ENCODE results near the gene NPC1. TPM values are rescaled to one million over a fixed set of nuclear protein-coding genes. Genes with fewer than 3 reads are reported as not detected.

NPC1 gene
- total and polyA plus RNA-seq, 2 of the 8 experiments (the other 6 are each of a cell fraction or from before 2014, with no cell fraction given), result 34.1 to 39.5 TPM

- H2BK12ac ChIP-seq (ENCODE audit: low read depth, low read length), result no peak overlapping the region
- H3K4me1 ChIP-seq (replicated peaks in 1 of 4; ENCODE audit: control insufficient read depth in 3 of 4, insufficient read depth in 4 of 4, low read length in 3 of 4), result no peaks in the 10 kb centered on the region
- ChIA-PET POLR2A (ENCODE audit: partially characterized antibody) (no interaction called here), CTCF (ENCODE audit: partially characterized antibody) (interaction anchor here (0.7 kb wide), 1 partner anchor 368 kb away, joined by 3 read pairs; no protein-coding TSS in a partner anchor)
- H3K18ac ChIP-seq (ENCODE audit: extremely low read depth, low read length), result no peak overlapping the region
- no peak overlapping the region for H3K4me2 ChIP-seq (ENCODE audit: insufficient read depth in 1 of 2, low read depth in 2 of 2, low read length in 2 of 2)
- FAIRE-seq (no peak), DNase-seq (ENCODE audit: low read depth in 1 of 2, low spot score in 2 of 2) (no peak)
- no peaks in the 10 kb centered on the region for H3K9me3 ChIP-seq (ENCODE audit: insufficient read depth in 2 of 2, low read depth in 1 of 2, low read length in 1 of 2)
- no peak overlapping the region for H3K4ac ChIP-seq (replicated peaks; ENCODE audit: insufficient read length, low read depth, low read length)
- no peak overlapping the region for H2AK5ac ChIP-seq (ENCODE audit: low read depth, low read length)
- H3K23ac ChIP-seq (ENCODE audit: insufficient read length), result no peak overlapping the region
- H3K36me3 ChIP-seq (ENCODE audit: control insufficient read depth in 2 of 4, insufficient read depth in 4 of 4, low read length in 3 of 4), result no peaks in the 10 kb centered on the region
- H3K27me3 ChIP-seq (replicated peaks in 1 of 4; ENCODE audit: control insufficient read depth in 3 of 4, extremely low read depth in 1 of 4, insufficient read depth in 3 of 4, low read length in 3 of 4), result no peaks in the 10 kb centered on the region; a peak in 1 of 7 replicates
- no peak overlapping the region for H3K14ac ChIP-seq (ENCODE audit: insufficient read length)
- no peaks in the 10 kb centered on the region for H3K79me1 ChIP-seq (ENCODE audit: low read depth, low read length)
- no peak overlapping the region for H3K9ac ChIP-seq (replicated peaks in 1 of 4; ENCODE audit: extremely low read depth in 1 of 4, low read depth in 3 of 4, low read length in 3 of 4)
- no peak overlapping the region for H3K27ac ChIP-seq (ENCODE audit: low read depth, low read length)
- H4K20me1 ChIP-seq (replicated peaks in 1 of 2; ENCODE audit: control insufficient read depth in 1 of 2, insufficient read depth in 2 of 2, low read length in 2 of 2), result no peaks in the 10 kb centered on the region
- H3K4me3 ChIP-seq (ENCODE audit: extremely low read depth in 1 of 4, insufficient read depth in 2 of 4, low read depth in 3 of 4, low read length in 4 of 4), result no peak overlapping the region
- H4K91ac ChIP-seq (replicated peaks; ENCODE audit: insufficient read length, low read length), result no peak overlapping the region
- H4K8ac ChIP-seq (ENCODE audit: extremely low read depth, insufficient read depth, low read length), result no peak overlapping the region
- H3K23me2 ChIP-seq (ENCODE audit: low read depth, low read length), result no peaks in the 10 kb centered on the region
- H3K56ac ChIP-seq (replicated peaks; ENCODE audit: insufficient read length, low read depth, low read length), result no peak overlapping the region
- H4K5ac ChIP-seq (ENCODE audit: insufficient read length, low read depth, low read length), result no peak overlapping the region
- no peak overlapping the region for H2BK15ac ChIP-seq (ENCODE audit: low read length)
- no peak overlapping the region for H2AFZ ChIP-seq (ENCODE audit: low read length)
- H3K79me2 ChIP-seq (ENCODE audit: control insufficient read depth in 1 of 2, insufficient read depth in 2 of 2, low read length in 2 of 2), result no peaks in the 10 kb centered on the region
- no peak overlapping the region for H2BK20ac ChIP-seq (ENCODE audit: low read length)
- no peak overlapping the region for H2BK120ac ChIP-seq (replicated peaks; ENCODE audit: low read depth, low read length)
- H2BK5ac ChIP-seq (ENCODE audit: low read depth, low read length), result no peak overlapping the region
- no peak for TF ChIP-seq ATF2 (IDR thresholded peaks at IDR 0.05; ENCODE audit: low read length)
- no peak for TF ChIP-seq FOSL1 (IDR thresholded peaks at IDR 0.05; ENCODE audit: insufficient read depth, low read depth, low read length)
- no peak for TF ChIP-seq BACH1 (IDR thresholded peaks at IDR 0.05; ENCODE audit: low read length)
- no peak for TF ChIP-seq GABPA (IDR thresholded peaks at IDR 0.05; ENCODE audit: borderline replicate concordance, insufficient read depth, low read length)
- TF ChIP-seq TEAD4 (IDR thresholded peaks at IDR 0.05; ENCODE audit: low read depth, low read length), result no peak
- no peak for TF ChIP-seq EGR1 (IDR thresholded peaks at IDR 0.05; ENCODE audit: borderline replicate concordance, low read depth, low read length)
- TF ChIP-seq POLR2AphosphoS5 (IDR thresholded peaks at IDR 0.05; ENCODE audit: low read depth, low read length), result no peak
- TF ChIP-seq RXRA (IDR thresholded peaks at IDR 0.05; ENCODE audit: insufficient read depth, low read depth, low read length), result no peak
- TF ChIP-seq SP4 (IDR thresholded peaks at IDR 0.05; ENCODE audit: low read length), result no peak
- TF ChIP-seq NRF1 (IDR thresholded peaks at IDR 0.05; ENCODE audit: low read depth, low read length), result no peak
- TF ChIP-seq CHD2 (IDR thresholded peaks at IDR 0.05; ENCODE audit: low read length), result no peak
- no peak for TF ChIP-seq SIRT6 (IDR thresholded peaks at IDR 0.05; ENCODE audit: low read length)
These were observed 19.6 kb upstream of the NPC1 start for GRCh38 chr18:23605941-23606340.

All from H1 (cell line).